Activated CD4-positive, alpha-beta T cell treated with anti-CD3 and anti-CD28 coated beads, Interleukin-10, Interleukin-2, amounts not matched to agents 100 ng/mL and 50 ng/mL, durations not matched to agents 16 hours and 8 hours (primary cell): ENCODE measurements around the gene TFPI2.
"Not testable (repeated sequence)": the region's sequence is repeated elsewhere in the genome, so short reads cannot be mapped to it uniquely, and the experiment has no call there.

Experiments
- DNase-seq: peaks from one replicate; pipeline ENCODE4 v3.0.0-alpha.2; 2020

Gene TFPI2

DNA sequence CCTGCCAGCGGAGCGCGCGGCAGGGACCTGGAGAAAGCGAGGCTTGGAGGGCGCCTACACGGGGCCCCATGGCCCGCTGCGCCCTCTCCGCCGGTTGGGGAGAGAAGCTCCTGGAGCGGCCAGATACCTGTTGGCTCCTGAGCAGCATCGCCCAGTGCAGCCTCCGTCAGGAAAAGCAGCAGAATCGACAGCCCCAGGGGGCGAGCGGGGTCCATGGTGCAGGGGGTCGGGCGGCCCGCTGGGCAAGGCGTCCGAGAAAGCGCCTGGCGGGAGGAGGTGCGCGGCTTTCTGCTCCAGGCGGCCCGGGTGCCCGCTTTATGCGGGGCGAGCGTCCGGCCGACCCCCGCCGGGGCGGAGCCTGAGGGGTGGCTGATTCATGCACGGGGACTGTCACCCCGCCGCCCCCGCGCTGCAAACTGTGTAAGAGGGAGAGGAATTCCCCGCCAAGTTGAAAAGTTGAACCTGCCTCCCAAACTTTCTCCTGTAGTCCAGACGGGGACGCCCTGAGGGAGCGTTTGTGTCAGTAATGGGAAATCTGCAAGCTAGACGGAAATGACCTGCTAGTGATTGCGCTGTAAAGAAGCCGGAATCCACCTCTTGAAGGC, at the start of gene TFPI2:
TSS of gene TFPI2 (minus strand) at position 290 of the 605 bp plus-strand sequence. CDS start at position 215, 75 bp downstream.
- DNase-seq, result no peak

GRCh38 chr7:93938293-93938692, 47.7 kb upstream of the TFPI2 start:
- DNase-seq, result no peak

DNA sequence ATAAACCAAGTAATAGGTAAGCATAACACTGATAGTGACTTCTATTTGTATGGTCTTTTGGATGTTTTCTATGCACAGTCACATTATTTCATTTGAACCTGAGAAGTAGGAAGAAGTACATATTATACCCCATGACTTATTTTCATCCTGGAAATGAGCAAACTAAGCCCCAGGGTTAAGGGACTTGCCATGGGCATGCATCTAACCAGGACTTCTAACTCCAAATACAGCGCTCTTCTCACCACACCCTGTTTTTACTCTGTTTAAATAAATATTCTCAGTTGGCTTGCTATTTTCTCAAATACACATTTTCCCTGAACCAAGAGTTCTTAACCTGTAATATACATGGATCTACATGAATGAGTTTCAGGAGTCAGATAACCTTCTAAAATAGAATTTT, 47.3 kb upstream of the TFPI2 start:
- DNase-seq, result no peak

DNA sequence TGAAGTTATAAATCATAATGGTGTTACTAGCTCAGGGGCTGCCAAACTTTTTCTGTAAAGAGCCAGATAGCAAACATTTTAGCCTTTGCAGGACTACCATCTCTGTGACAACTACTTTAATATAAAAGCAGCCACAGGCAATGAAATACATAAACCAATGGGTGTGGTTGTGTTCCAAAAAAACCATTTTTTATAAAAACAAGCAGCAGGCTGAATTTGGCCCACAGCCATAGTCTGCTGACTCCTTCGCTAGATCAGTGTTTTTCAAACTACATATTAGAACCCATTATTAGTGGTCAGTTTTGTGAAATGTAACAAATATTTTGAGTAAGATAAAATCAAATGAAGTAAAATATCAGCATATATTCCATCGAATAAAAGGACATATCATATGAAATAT, 44.5 kb upstream of the TFPI2 start:
- DNase-seq, result no peak

GRCh38 chr7:93933156-93933555, 42.6 kb upstream of the TFPI2 start:
- DNase-seq, result no peak

- no peak for DNase-seq
These were observed 41.1 kb upstream of the TFPI2 start for GRCh38 chr7:93931655-93932054.

DNA sequence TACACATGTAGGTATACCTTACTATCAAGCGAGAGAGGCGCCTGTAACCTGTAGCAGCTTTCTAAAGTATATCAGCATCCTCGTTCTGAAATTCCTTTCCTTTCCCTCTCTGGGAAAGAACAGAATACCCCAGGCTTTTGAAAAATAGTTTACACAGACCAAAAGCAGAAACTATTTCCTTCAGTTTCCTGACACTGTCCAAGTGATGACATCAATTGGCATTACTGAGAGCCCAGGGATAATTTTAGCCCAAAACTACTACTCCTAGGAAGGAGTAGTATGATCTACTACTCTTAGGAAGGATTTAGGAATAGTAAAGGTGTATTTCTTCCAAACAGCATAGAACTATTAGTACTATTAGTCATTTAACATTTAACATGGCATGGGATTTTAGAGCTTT, 37.0 kb upstream of the TFPI2 start:
- no peak for DNase-seq

- no peak for DNase-seq
These were observed 36.2 kb upstream of the TFPI2 start for GRCh38 chr7:93926800-93927199.

DNA sequence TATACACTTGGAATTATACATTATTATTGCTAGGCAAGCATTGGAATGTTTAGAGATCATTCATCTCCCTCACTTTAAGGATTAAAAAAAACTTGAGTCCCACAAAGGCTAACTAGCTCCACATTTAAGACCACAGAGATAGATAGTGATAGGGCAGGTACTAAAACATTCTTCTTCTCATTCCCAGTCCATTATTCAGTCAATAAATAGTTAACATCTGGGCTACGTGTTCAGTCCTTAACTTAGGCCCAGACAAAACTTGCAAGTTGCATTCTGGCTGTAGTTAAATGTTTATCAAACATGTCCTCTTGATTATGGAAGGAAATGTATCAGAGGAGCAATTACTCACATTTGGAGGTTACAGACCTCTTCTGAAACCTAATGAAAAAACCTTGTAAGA, 33.4 kb upstream of the TFPI2 start:
- no peak for DNase-seq

GRCh38 chr7:93923296-93923695, 32.7 kb upstream of the TFPI2 start:
- DNase-seq, result no peak

GRCh38 chr7:93921607-93922566, 31.3 kb upstream of the TFPI2 start, which contains the start of gene GNG11:
GNG11 (plus strand) TSS chr7:93921735; CDS start chr7:93922138, 403 bp downstream.
- peak; percentile 26 for DNase-seq

DNA sequence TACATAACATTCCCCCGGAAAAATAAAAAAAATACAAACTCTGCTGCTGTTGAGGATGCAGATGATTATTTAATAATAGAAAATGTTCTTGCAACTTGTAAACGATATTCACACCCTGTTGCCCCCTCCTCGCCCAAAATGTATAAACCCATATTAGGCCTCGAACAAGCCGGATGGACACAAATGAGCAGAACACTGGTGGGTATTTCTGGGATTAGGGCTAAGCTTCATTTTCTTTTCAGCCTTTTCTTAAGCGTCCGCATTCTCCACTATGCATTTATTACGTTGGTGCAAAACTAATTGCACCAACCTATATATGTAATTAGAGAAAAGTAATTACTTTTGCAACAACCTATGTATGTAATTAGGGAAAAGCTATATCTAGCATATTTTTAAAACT, 30.6 kb upstream of the TFPI2 start:
- DNase-seq, result no peak

DNA sequence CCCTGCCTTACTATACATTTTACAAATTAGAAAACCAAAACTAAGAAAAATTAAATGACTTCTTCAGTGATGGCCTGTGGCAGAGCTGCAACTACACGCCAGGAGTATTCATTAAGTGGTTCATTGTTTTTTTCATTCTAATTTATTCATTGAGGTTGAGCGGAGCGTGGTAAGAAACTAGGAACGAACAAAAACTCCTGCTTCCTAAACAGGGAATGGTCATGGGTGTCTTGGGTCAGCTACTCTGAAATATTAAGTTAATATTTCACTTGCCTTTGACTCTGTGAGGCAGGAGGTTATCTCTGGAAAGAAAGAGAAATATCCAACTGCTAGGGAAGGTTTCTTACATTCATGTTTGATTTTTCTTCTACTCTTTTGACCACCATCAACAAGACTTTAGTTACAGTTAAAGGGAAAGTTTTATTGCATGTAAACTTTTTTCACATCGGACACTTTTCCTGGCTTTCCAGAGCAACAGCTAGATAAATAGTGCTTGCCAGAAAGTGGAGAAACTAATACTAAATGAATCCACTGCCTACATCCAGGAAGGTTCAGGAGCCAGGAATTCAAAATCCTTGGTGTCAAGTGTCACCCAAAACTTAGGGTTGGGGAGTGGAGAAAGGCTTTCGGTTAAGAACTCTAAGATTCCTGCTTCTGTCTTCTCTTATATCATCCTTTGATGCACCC, 30.1 kb upstream of the TFPI2 start:
- no peak for DNase-seq

- not testable (repeated sequence) for DNase-seq
These were observed 25.8 kb upstream of the TFPI2 start for GRCh38 chr7:93916315-93916714.

DNA sequence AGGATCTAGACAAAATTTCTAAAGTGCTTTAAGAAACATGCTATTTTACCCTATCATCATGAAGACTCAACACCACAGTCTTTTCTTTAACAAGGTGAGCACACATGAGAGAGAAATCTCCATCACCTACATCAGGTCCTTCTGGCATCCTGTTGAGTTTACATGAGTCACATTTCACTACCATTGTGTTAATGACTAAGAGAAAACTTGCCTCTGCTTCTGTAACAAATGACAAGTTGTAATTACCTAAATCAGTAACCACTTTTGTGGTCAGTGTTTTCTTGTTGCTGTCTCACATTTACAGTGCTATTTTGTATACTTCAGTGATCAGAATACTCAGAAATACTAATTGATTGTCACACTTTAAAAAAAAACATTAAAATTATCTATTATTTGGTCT, 25.3 kb upstream of the TFPI2 start:
- DNase-seq, result peak; percentile 8

- DNase-seq, result not testable (repeated sequence)
These were observed 24.8 kb upstream of the TFPI2 start for GRCh38 chr7:93915206-93915842.

DNA sequence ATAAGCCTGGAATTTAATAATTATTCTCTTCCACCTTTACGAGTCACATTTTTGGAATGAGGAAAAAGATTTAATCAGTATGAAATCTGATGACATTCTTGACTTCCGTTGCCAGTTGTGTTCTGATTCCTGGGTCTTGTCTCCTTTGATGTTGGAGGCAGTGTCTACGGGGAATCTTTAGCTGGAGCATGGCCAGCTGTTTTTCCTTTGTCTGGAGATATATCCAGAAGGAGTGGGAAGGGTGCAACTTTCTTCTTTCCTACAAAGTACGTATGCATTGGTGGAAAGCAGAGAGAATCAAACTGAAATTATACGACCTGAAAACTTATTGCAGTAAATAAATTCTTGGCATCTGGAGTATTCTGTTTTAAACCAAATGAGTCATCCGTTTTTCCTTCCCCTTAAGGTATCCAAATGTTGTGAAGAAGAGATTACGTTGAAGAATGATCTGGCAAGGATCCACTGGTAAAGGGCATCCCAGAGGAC, 24.1 kb upstream of the TFPI2 start:
- no peak for DNase-seq

GRCh38 chr7:93913197-93913596, 22.6 kb upstream of the TFPI2 start:
- no peak for DNase-seq

DNA sequence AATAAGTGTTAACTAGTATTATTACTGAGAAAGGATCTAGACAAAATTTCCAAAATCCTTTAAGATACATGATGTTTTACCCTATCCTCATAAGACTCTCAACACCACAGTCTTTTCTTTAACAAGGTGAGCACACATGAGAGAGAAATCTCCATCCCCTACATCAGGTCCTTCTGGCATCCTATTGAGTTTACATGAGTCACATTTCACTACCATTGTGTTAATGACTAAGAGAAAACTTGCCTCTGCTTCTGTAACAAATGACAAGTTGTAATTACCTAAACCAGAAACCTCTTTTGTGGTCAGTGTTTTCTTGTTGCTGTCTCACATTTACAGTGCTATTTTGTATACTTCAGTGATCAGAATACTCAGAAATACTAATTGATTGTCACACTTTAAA, 21.1 kb upstream of the TFPI2 start:
- DNase-seq, result peak; percentile 15

- DNase-seq, result not testable (repeated sequence)
These were observed 20.7 kb upstream of the TFPI2 start for GRCh38 chr7:93911242-93911641.

DNA sequence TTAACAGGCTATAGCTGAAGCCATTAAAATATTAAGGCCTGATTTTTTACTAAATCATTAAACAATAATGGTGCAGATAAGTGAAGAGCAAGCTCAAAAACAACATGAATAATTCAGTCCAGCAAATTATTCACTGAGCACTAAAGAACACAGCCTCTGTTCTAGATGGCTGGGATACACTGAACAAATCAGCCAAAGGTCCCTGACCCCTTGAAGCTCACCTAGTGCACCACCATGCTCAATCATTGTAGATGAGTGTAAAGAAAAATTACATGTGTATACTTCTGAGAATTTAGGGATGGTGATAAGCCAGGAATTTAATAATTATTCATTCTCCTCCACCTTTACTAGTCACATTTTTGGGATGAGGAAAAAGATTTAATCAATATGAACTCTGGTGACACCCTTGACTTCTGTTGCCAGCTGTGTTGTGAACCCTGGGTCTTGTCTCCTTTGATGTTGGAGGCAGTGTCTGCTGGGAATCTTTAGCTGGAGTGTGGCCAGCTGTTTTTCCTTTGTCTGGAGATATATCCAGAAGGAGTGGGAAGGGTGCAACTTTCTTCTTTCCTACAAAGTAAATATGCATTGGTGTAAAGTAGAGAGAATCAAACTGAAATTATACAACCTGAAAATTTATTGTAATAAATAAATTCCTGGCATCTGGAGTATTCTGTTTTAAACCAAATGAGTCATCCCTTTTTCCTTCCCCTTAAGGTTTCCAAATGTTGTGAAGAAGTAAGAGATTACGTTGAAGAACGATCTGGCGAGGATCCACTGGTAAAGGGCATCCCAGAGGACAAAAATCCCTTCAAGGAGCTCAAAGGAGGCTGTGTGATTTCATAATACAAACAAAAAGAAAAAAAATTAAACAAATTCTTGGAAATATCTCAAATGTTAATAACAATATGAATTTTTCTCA, 19.8 kb upstream of the TFPI2 start:
- no peak for DNase-seq

DNA sequence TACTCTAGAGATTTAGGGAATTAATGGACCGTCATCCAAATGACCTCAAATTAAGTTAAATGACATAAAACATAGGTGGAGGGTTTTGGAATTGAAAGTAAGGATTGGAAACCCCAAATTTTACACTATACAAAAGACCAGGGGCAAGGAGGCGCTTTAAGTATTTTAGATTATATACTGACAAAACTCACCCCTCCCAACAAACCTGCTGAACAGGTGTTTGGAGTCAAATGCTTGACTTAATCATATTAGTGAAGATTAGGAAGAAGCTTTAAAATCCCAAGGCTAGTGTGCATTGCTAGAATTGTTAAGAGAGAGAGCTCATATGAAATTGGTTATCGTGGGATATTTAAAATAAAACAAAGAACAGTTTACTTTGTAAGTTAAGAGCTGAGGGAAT, 15.7 kb upstream of the TFPI2 start, which contains the start of gene GNGT1:
TSS of gene GNGT1 (plus strand) at position 301 of the 400 bp plus-strand sequence. CDS start 180 bp downstream, outside the sequence.
- no peak for DNase-seq
